ENCODE measurements around the gene PITPNM2.

Gene PITPNM2

GRCh38 chr12:123135688-123136087 lies 15.2 kb downstream of the PITPNM2 start:
- Histone ChIP-seq H2AFZ (ENCODE audit: low read length) (no peak overlapping the region), H3K27me3 (ENCODE audit: insufficient read depth, low read length, poor library complexity, severe bottlenecking) (no peaks in the 10 kb centered on the region), H3K9ac (ENCODE audit: low read depth, low read length, poor library complexity, severe bottlenecking) (no peak overlapping the region), H3K4me2 (ENCODE audit: low read depth, low read length, poor library complexity, severe bottlenecking) (no peak overlapping the region), H3K4me3 (ENCODE audit: low read length, poor library complexity, severe bottlenecking) (no peak overlapping the region), H4K20me1 (ENCODE audit: insufficient read depth, low read length, poor library complexity, severe bottlenecking) (no peaks in the 10 kb centered on the region), H3K36me3 (ENCODE audit: insufficient read depth, low read length) (no peaks in the 10 kb centered on the region), H3F3A (ENCODE audit: low read depth) (no peaks in the 10 kb centered on the region), H3K79me2 (ENCODE audit: insufficient read depth, low read length) (no peaks in the 10 kb centered on the region), H3K9me2 (replicated peaks; ENCODE audit: low read depth, low read length) (no peaks in the 10 kb centered on the region), H3K4me1 (ENCODE audit: insufficient read depth, low read length, poor library complexity, severe bottlenecking) (peaks cover 14% of the 10 kb centered on the region), H3K9me3 (ENCODE audit: insufficient read depth, low read depth, low read length) (no peaks in the 10 kb centered on the region)
- no peak for TF ChIP-seq EZH2phosphoT487 (IDR thresholded peaks at IDR 0.05; ENCODE audit: borderline replicate concordance)
- TF ChIP-seq, protein P1, sequence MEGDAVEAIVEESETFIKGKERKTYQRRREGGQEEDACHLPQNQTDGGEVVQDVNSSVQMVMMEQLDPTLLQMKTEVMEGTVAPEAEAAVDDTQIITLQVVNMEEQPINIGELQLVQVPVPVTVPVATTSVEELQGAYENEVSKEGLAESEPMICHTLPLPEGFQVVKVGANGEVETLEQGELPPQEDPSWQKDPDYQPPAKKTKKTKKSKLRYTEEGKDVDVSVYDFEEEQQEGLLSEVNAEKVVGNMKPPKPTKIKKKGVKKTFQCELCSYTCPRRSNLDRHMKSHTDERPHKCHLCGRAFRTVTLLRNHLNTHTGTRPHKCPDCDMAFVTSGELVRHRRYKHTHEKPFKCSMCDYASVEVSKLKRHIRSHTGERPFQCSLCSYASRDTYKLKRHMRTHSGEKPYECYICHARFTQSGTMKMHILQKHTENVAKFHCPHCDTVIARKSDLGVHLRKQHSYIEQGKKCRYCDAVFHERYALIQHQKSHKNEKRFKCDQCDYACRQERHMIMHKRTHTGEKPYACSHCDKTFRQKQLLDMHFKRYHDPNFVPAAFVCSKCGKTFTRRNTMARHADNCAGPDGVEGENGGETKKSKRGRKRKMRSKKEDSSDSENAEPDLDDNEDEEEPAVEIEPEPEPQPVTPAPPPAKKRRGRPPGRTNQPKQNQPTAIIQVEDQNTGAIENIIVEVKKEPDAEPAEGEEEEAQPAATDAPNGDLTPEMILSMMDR (conservative IDR thresholded peaks at IDR 0.05; ENCODE audit: low read length) = no peak

- Histone ChIP-seq H3F3A (ENCODE audit: low read depth) (no peaks in the 10 kb centered on the region), H3K9ac (ENCODE audit: low read depth, low read length, poor library complexity, severe bottlenecking) (no peak overlapping the region), H2AFZ (ENCODE audit: low read length) (no peak overlapping the region), H3K4me1 (ENCODE audit: insufficient read depth, low read length, poor library complexity, severe bottlenecking) (peaks cover 7% of the 10 kb centered on the region), H3K9me2 (replicated peaks; ENCODE audit: low read depth, low read length) (no peaks in the 10 kb centered on the region), H3K27me3 (ENCODE audit: insufficient read depth, low read length, poor library complexity, severe bottlenecking) (no peaks in the 10 kb centered on the region), H3K79me2 (ENCODE audit: insufficient read depth, low read length) (no peaks in the 10 kb centered on the region), H3K9me3 (ENCODE audit: insufficient read depth, low read depth, low read length) (no peaks in the 10 kb centered on the region), H3K4me3 (ENCODE audit: low read length, poor library complexity, severe bottlenecking) (no peak overlapping the region), H3K4me2 (ENCODE audit: low read depth, low read length, poor library complexity, severe bottlenecking) (no peak overlapping the region), H3K36me3 (ENCODE audit: insufficient read depth, low read length) (no peaks in the 10 kb centered on the region), H4K20me1 (ENCODE audit: insufficient read depth, low read length, poor library complexity, severe bottlenecking) (no peaks in the 10 kb centered on the region)
- TF ChIP-seq, protein P1 (conservative IDR thresholded peaks at IDR 0.05; ENCODE audit: low read length) = no peak
Observed at GRCh38 chr12:123134826-123135225, 16.1 kb downstream of the PITPNM2 start.

- Histone ChIP-seq H3K79me2 (ENCODE audit: insufficient read depth, low read length) (no peaks in the 10 kb centered on the region), H3K4me2 (ENCODE audit: low read depth, low read length, poor library complexity, severe bottlenecking) (no peak overlapping the region), H3K9me3 (ENCODE audit: insufficient read depth, low read depth, low read length) (no peaks in the 10 kb centered on the region), H4K20me1 (ENCODE audit: insufficient read depth, low read length, poor library complexity, severe bottlenecking) (no peaks in the 10 kb centered on the region), H3K27me3 (ENCODE audit: insufficient read depth, low read length, poor library complexity, severe bottlenecking) (no peaks in the 10 kb centered on the region), H3K4me1 (ENCODE audit: insufficient read depth, low read length, poor library complexity, severe bottlenecking) (peaks cover 6% of the 10 kb centered on the region), H3K9ac (ENCODE audit: low read depth, low read length, poor library complexity, severe bottlenecking) (no peak overlapping the region), H3K4me3 (ENCODE audit: low read length, poor library complexity, severe bottlenecking) (no peak overlapping the region), H3K9me2 (replicated peaks; ENCODE audit: low read depth, low read length) (no peaks in the 10 kb centered on the region), H3F3A (ENCODE audit: low read depth) (no peaks in the 10 kb centered on the region), H2AFZ (ENCODE audit: low read length) (no peak overlapping the region), H3K36me3 (ENCODE audit: insufficient read depth, low read length) (no peaks in the 10 kb centered on the region)
- TF ChIP-seq, protein P1 (conservative IDR thresholded peaks at IDR 0.05; ENCODE audit: low read length) = no peak
- TF ChIP-seq EZH2phosphoT487 (IDR thresholded peaks at IDR 0.05; ENCODE audit: borderline replicate concordance) = no peak
Observed at GRCh38 chr12:123134271-123134671, 16.6 kb downstream of the PITPNM2 start.
